DMS153 treated with DMSO at 0.1 percent for 48 hours (cell line): ENCODE results near the gene TGFB2.

Source experiments
- DNase-seq: peaks from one replicate; lab custom pipeline; 2025; ENCODE audit not compliant: unreplicated experiment; lab: John Stamatoyannopoulos, UW

Gene TGFB2

DNA sequence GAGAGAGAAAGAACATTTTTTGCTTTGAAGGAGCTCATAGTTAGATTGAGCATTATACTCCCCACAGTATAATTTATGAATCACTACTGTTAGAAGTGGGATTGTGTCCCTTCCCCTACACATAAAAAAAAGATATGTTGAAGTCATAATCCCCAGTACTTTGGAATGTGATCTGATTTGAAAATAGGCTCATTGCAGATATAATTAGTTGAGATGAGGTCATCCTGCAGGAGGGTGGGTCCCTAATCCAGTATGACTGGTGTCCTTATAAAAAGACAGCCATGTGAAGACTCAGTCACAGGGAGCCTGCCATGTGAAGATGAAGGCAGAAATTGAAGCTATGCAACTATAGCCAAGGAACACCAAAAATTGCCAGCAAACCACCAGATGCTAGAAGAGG, 76.4 kb downstream of the TGFB2 start:
- DNase-seq = no peak

DNA sequence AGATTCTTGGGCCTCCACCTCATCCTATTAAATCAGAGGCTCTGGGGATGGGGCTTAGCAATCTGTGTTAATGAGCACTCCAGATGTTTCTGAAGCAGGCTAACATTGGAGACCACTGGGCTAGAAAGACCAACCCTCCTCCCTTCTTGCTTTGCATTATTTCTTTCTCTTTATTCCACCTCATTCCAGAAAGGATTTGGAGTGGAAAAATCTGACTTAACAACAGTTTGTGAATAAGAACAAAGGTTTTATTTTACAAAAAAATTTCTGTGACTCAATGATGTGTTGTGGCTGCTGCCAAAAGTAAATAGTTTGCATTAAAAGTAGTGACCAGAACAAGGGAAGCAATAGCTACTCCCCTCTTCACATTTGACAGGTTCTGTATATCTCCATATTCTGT, 79.4 kb downstream of the TGFB2 start:
- DNase-seq = no peak

DNA sequence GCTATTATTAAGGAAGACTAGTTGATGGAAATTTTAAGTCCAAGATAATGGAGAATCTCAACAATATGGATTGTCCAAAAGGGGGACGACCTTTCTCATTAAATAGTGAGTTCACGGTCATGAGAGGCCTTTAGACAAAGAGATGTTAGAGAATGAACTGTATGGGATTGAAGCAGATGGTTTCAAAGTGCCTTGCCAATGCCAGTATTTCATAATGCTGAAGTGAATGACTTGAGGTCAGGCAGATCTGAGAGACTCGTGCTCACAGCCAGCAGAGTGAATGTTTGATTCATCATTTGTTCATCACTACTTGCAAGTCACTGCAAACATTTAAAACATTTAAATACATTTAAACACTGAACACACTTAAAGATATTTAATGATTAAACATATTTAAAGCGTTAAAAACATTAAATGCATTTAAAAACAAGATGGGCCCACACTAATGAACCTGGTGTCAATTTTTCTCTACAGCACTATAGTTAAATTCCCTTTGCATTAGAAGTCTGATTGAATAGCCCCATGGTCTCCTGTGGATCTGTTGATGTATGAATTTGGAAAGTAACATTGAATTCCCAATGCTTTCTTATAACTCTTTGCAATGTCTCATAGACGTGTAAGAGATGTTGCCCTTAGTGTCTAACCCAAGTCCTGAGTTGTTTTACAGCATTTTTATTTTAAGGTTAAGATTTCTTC, 80.7 kb downstream of the TGFB2 start:
- no peak for DNase-seq

DNA sequence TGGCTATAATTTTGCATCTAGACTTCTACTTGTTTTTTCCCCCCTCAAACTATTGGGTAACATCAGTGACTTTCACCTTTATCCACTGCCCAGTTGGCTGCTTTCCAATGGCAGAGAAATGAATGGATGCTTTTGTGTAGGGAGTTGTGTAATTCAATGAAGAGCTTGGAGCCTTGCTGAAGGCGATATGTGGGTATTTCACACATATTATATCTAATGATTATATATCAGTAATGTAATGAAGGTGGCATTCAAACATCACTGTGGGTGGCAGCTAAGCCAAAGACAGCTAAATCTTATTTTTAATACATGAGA, 81.2 kb downstream of the TGFB2 start:
- DNase-seq = peak; percentile 12

DNA sequence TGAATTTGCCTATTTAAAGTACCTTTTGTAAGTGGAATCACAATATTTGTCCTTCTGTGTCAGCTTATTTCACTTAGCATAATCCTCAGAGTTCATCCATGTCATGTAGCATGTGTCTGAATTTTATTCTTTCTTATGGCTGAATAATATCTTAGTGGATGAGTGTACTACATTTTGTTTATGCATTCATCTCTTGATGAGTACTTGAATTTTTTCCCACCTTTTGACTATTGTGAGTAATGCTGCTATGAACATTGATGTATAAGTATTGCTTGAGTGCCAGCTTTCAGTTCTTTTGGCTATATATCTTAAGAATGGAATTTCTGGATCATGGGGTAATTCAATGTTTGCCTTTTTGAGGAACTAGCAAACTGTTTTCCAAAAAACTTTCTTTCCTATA, 84.2 kb downstream of the TGFB2 start:
- no peak for DNase-seq

DNA sequence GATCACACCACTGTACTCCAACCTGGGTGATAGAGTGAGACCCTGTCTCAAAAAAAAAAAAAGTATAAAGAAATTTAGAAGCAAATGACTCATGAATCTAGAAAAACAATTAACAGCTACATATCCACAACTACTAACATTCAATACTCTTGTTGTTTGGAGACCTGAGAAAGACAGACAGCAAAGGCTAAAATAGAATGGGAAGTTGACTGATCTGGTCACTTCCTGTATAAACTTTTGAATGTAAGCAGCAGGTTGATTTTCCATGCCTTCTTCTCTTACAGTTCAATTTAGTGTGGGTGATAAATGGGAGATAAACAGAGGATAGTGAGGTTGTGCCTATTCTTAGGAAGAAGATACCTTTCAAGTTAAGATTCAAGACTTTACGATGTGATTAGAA, 85.2 kb downstream of the TGFB2 start:
- no peak for DNase-seq

DNA sequence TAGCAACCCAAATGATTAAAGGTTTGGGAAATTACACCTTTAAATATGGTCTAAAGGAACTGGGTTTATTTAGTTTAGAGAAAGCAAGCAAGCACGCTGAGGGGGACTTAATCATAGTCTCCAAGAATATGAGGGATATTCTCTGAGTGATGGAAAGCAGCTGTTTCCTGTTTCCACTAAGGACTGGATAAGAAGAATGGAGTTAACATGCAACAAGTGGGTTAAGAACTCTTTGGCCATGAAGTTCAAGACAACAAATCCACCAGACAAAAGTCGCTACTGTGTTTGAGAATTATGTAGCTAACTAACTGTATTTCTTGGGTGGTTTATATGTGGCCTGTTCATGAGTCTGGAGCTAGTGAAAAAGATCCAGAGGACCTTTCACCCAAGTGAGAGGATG, 85.7 kb downstream of the TGFB2 start:
- DNase-seq = no peak

DNA sequence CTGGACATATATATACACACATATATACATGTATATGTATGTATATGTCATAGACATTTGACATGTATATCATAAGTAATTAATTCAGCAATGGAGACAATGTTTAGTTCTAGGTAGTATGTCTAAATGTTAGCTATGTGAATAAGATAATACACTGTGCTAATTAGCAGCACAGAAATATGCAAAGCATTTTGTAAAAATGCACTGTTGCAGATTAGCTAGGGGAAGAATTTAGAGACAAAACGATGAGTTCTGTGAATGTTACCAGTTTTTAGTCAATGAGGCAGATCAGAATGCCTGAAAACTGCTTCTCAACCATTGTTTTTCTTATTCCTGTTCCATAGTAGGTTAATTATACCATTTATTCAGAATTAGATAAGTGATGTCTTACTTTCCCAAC, 86.3 kb downstream of the TGFB2 start:
- DNase-seq = no peak

DNA sequence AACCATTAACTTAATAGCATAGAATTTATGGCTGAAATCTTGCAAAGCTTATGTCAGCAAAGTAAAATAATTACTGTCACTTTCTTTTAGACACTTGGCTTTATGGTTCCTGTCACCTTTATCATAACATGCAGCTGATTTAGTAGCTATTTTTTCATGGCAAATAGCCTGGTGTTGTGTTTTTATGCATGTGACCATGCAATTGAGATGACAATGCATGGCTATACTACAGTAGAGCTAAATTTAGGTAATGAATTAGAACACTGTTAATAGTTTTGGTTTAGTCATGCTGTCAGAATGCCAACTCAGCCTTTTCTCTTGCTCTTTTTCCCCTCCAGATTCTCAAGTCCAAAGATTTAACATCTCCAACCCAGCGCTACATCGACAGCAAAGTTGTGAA, 88.6 kb downstream of the TGFB2 start:
- no peak for DNase-seq

DNA sequence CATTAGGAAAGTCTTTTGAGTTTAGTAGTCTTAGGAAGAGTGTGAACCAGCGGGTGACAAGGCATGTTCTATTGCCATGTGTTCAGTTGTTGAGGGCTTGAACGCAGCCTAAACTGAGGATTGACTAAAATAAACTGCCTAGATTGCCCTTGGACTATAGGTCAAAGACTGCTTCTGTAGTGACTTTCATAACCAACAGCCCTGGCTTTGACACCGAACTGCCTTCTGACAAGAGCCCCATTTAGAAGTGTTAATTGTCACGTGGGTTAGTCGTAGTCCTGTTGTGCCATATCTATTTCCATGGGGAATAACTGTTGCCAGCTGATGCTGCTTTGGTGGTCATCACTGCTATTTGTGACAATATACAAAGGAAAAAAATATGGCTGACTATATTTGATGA, 90.4 kb downstream of the TGFB2 start:
- DNase-seq = no peak

DNA sequence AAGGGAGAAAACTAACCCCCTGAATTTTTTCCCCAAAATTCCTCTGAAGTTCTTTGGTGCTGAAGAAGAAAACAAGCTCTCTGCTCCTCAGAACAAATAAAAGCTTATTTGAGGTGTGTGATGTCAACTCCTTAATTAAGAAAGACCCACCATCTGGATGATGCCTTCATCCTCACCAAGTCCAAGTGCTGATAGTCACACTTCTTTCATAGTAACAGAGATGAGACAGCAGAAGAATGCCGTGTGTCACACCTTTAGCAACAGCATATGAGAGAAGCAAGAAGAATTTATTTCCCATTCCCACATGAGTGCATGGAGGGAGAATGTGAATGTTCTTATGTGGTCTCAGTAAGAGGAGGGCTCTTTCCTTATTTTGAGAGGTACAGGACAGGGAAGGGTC, 91.2 kb downstream of the TGFB2 start:
- no peak for DNase-seq

DNA sequence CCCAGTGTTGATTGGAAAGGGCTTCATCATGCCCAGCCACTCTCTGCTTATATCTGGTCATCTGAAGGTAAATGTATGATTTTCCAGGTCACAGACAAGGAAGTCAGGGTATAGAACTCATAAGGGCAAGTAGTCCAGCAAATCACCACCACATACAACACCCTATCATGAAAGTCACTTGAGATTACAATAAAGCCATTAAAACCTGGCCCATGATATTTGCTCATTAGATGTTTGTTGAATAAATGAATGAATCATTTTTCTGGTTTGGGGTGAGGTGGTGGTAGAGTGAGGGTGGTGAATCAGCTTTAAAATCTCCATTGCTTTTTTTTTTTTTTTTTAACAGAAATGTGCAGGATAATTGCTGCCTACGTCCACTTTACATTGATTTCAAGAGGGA, 91.9 kb downstream of the TGFB2 start:
- DNase-seq = no peak

DNA sequence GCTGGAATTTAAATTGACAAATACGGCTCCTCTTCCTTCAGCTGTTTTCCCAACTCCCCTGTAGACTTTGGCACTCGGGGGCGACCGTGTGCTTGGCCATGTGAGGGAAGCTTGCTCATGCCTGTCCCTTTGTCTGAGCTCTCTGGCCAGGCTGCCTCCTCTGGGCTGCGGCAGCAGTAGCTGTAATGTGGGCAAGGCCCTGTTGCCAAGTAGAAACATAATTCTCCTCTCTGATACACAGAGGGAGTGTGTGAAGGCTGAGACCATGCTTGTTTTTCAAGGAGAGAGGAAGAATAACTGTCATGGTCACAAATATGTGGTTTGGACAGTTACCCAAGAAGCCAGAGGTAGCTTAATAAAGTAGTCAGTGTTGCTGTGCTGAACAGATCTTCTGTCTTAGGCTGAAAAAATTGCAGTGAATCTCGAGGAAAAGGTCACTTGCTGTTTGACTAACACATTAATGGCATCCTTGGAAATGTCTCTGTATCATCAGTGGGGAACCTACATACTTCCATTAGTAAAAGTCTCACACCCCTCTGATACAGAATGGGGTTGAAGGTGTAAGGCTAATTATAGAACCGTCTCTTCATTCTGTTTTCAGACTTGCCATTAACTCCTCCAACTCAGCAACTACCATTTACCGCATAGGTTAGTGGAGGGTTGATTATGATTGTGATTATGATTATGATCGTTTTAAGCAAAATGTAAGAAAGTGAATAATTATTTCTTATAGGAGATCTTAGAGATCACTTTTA, 94.6 kb downstream of the TGFB2 start:
- no peak for DNase-seq

DNA sequence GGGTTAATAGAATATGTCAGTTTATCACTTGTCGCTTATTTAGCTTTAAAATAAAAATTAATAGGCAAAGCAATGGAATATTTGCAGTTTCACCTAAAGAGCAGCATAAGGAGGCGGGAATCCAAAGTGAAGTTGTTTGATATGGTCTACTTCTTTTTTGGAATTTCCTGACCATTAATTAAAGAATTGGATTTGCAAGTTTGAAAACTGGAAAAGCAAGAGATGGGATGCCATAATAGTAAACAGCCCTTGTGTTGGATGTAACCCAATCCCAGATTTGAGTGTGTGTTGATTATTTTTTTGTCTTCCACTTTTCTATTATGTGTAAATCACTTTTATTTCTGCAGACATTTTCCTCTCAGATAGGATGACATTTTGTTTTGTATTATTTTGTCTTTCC, 98.1 kb downstream of the TGFB2 start:
- DNase-seq = no peak

DNA sequence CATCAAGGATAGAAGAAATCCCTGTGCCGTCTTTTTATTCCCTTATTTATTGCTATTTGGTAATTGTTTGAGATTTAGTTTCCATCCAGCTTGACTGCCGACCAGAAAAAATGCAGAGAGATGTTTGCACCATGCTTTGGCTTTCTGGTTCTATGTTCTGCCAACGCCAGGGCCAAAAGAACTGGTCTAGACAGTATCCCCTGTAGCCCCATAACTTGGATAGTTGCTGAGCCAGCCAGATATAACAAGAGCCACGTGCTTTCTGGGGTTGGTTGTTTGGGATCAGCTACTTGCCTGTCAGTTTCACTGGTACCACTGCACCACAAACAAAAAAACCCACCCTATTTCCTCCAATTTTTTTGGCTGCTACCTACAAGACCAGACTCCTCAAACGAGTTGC, 99.0 kb downstream of the TGFB2 start:
- no peak for DNase-seq

DNA sequence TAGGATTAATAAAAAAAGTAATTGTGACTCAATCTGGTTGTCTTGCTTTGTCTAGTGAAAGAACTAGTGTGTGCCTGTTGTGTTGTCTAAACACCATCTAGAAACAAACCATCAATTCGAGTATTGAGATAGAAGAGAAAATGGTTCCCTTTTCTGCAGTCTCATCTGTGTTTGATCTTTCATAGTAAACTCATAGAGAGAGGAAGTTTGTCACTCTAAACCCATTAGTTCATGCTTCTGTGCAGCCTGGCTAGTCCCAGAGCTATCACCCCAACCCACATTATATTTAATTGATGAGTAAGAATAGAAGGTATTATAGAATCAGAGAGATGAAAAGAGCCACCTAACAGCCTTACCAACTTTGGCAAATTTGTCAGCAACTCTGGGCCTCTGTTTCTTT, 99.5 kb downstream of the TGFB2 start:
- no peak for DNase-seq

DNA sequence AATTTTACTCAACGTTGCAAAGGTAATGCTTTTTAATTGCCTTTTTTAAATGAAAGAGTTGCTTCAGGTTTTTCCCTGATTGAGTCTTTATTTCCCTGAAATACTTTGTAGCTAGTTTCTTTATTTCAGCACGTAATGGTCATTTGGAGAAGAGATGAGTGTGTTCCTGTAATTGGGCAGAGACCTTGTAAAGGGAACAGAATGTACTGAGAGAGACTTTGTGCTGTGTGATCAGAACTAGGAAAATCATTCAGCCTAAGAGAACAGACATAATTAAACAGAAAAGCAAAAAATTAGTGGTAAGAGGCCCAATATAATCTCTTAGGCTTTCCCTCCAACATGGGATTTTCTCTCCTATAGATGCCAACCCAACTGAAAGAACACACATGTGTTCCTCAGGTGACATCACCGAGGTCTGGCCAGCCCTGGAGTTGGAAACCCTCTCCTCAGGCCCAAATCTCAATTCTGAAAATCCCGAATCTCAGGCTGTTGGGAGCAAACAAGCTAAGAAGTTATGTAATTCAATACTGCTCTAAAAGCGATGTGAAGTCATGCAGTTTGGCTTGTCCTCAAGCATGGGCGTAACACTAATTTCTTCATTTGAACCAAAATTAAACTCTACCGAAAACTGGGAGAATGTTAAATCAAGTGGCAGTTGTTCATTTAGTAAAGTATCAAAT, 102.0 kb downstream of the TGFB2 start:
- no peak for DNase-seq

DNA sequence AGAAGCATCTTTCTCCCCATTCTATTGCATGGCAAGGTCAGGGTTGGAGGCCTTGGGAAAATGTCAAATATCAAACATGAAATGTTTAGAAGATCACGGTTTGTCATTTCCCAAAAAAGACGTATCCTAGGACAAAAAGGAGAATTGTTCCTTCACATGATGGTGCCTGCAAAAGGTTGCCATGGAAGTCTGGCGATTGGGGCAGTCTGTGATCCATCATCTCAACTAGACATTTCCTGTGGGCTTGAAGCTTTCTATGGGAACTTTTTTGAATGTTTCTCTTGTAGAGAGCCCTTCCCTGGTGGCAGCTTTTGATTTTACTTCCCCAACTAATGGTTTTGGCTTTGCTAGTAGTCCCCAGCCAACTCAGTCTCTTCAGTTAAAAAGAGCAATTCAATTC, 106.3 kb downstream of the TGFB2 start:
- no peak for DNase-seq

DNA sequence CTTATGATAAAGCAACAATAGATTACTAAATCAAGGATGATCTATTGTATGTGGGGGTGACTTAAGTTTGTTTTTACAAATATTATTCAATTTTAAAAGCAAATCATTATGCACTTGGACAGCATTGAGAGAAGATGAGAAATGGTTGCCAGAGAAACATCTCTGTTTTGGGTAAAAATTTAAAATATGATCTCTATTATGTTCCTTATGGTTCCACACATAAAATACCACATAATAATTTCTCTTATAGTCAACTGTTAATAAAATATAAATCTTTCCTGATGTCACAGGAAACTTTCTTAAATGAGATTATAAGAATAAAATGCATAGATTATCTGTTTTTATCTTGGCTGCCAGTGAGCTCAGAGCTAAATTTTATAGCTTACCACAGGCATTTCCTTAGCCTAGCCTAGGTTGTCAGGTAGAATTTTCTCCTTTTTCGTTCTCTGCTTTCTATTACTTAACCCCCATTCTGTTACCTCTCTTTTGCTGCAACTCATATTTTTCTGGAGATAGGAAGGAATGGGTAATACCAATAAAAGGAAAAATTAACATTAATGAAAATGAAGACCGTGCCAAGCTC, 109.7 kb downstream of the TGFB2 start:
- no peak for DNase-seq

DNA sequence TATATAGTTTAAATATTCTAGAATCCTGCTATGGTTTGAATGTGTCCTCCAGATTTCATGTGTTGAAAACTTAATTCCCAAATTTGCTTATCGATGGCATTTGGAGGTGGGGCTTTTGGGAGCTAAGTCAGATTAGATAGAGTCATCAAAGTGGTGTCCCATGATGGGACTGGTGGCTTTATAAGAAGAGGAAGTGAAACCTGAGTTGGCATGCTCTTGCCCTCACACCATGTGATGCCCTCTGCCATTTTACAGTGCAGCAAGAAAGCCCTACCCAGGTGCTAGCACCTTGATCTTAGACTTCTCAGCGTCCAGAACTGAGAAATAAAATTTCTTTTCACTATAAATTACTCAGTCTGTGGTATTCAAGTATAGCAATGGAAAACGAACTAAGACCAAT, 111.3 kb downstream of the TGFB2 start:
- DNase-seq = no peak

DNA sequence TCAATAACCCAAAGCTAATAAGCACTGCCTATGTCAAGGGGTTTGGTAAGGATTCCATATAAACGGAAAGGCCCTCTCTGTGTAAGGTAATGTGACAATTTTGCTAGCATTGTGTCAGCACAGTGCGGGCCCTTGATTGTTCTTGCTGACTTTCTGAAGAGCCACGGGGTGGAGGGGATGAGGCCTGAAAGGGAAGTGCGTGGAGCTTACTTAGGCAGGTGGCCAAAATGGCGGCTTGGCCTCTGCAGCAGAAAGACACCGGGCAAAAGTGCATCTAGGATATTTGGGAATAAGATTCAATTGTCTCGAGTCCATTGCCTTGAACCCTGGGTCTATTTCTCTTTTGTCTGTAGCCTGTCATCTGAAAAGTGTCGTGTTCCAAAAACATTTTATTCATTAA, 114.3 kb downstream of the TGFB2 start:
- no peak for DNase-seq
